Stimulated activated CD4-positive, alpha-beta T cell treated with anti-CD3 and anti-CD28 coated beads, Interleukin-2, amount 100 ng/mL, for 4 hours (primary cell): Measurements from ENCODE around the gene PGD.
"Not testable (repeated sequence)": the region's sequence is repeated elsewhere in the genome, so short reads cannot be mapped to it uniquely, and the experiment has no call there.

Experiments
- DNase-seq: peaks from one replicate; pipeline ENCODE4 v3.0.0-alpha.2; 2020; ENCODE audit warnings: low read depth

PGD gene

DNA sequence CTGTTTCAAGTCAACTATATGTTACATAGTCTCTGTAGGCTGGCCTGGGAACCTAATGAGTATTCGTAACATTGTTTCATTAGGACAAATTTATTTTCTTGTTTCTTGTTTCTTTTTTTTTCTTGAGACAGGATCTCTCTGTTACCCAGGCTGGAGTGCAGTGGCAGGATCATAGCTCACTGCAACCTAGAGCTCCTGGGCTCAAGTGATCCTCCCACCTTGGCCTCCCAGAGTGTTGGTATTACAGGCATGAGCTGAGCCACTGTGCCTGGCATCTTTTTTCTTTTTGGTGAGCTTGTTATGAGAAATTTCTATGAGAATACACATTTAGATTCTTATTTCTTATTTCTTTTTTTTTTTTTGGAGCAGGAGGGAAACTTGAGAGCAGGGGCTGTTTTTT is 38.2 kb downstream of the PGD start:
- no peak for DNase-seq

DNA sequence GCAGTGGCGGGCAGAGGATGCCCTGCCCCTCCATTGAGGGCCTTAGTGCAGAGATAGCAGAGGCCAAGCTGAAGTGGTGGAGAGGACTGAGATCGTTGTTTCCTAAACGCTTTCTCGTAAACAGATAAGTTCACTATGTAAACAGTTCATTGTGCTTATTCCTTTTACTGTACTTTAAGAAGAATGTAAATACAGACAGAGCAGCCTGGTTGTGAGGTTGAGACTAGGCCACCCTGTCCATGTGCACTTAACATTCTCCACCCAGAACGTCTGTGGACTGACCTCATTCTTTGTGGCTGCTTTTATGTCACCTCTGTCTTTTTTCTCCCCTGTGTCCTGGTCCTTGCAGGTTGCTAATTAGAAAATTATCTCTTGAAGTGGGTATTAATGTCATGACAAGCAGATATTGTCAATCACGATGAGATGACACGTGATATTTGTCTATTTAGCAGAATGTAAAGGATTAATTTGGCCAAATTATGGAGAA is 39.9 kb downstream of the PGD start:
- DNase-seq: no peak

GRCh38 chr1:10440305-10440704 is 41.4 kb downstream of the PGD start:
- DNase-seq: no peak

- DNase-seq: no peak
Observed at GRCh38 chr1:10440794-10441193, 41.9 kb downstream of the PGD start.

- no peak for DNase-seq
Observed at GRCh38 chr1:10444248-10444647, 45.4 kb downstream of the PGD start.

DNA sequence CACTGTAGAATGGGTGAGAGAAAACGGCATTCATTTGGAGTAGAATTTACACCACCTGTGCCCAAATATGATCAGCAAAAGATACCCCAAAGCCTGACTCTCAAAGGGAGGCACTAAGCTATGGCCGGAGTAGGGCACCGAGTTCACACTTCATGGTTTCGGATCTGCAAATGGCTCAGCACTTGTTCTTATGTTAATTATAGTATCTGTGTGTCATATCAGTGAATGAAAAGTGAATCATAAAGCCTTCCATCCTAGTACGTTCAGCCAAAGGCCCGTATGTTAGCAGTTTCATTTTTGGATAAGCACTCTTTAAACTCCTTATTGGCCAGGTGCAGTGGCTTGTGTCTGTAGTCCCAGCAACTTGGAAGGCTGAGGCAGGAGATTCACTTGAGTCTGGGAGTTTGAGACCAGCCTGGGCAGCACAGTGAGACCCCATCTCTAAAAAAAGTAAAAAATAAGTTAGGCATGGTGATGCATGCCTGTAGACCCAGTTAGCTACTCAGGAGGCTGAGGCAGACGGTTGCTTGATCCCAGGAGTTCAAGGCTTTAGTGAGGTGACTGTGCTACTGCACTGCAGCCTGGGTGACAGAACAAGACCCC is 46.0 kb downstream of the PGD start:
- DNase-seq: no peak

DNA sequence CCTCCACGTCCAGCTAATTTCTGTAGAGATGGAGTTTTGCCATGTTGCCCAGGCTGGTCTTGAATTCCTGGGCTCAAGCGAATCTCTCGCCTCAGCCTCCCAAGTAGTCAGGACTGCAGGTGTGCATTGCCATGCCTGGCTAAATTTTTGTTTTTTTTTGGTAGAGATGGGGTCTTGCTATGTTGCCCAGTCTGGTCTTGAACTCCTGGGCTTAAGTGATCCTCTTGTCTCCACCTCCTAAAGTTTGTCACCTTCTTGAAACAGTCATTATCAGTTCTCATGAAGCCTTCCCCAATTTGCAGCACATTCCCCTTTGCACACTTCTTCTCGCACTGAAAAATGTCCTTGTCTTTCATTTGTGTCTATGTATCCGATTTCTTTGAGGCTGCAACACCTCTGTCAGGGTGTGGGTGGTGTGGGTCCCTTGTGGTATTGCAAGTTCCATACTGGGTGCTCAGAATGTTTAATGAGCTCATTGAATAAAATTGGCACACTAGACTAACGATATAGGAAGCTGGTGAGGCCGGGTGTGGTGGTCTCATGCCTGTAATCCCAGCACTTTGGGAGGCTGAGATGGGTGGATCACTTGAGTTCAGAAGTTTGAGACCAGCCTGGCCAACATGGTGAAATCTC is 48.0 kb downstream of the PGD start:
- no peak for DNase-seq

- DNase-seq: no peak
Observed at GRCh38 chr1:10449751-10450150, 50.9 kb downstream of the PGD start, which contains the start of gene CORT. TSS of gene CORT (plus strand) at chr1:10450031. CDS start at chr1:10450224, 193 bp downstream.

GRCh38 chr1:10450156-10450814 is 51.4 kb downstream of the PGD start:
- DNase-seq: no peak

GRCh38 chr1:10450836-10451235 is 52.0 kb downstream of the PGD start:
- no peak for DNase-seq

- no peak for DNase-seq
Observed at GRCh38 chr1:10451287-10451686, 52.4 kb downstream of the PGD start.

GRCh38 chr1:10456048-10456447 is 57.2 kb downstream of the PGD start:
- DNase-seq: no peak

- DNase-seq: no peak
Observed at GRCh38 chr1:10456661-10457060, 57.8 kb downstream of the PGD start.

GRCh38 chr1:10457462-10457861 is 58.6 kb downstream of the PGD start:
- not testable (repeated sequence) for DNase-seq

- no peak for DNase-seq
Observed at GRCh38 chr1:10457875-10458274, 59.0 kb downstream of the PGD start.

GRCh38 chr1:10459184-10459583 is 60.3 kb downstream of the PGD start:
- no peak for DNase-seq

GRCh38 chr1:10467078-10467477 is 68.2 kb downstream of the PGD start:
- DNase-seq: no peak

DNA sequence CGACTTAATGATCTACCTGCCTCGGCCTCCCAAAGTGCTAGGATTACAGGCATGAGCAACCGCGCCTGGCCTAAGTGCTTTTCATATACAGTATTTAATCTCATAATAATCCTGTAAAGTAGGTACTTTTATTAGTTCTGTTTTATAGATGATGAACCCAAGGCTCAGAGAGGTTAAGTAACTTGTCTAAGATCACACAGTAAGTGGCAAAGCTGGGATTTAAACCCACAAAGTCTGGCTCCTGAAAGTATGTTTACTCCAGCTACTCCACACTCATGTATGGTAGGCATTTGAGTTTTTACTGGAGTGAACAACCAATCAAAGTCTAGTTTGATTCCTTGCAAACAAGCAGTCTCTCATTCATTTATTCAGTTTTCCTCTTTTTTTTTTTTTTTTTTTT is 71.2 kb downstream of the PGD start:
- DNase-seq: no peak
